CD14-positive monocyte (primary cell): Measurements from ENCODE around the gene CNOT1. TPM values are rescaled to one million over a fixed set of nuclear protein-coding genes. Genes with fewer than 3 reads are reported as not detected.

ENCODE experiments used
- DNase-seq, 3 donors: peaks; one replicate each; pipeline ENCODE4 v3.0.0-alpha.2; 2011 to 2022
- H2AFZ ChIP-seq: 2 replicates; pipeline ENCODE4 v1.6.0; 2012; ENCODE audit warnings: mild to moderate bottlenecking, low read depth, low read length, inconsistent platforms; ENCODE audit not compliant: insufficient read depth, poor library complexity, severe bottlenecking
- H3K27ac ChIP-seq, 2 donors: 1 replicate in 1 of 2; 2 replicates in 1 of 2; pipeline ENCODE4 v1.5.1; 2012 to 2013; ENCODE audit warnings: low read length in 2 of 2, control low read depth in 1 of 2, inconsistent platforms in 1 of 2, low read depth in 1 of 2, mild to moderate bottlenecking in 1 of 2
- H3K27me3 ChIP-seq, 2 donors: one replicate each; pipeline versions ENCODE4 v1.6.0 to v1.6.1; 2011 to 2013; ENCODE audit warnings: low read length in 2 of 2; ENCODE audit not compliant: control insufficient read depth in 2 of 2, insufficient read depth in 2 of 2
- H3K36me3 ChIP-seq, 2 donors: replicated peaks in 1 of 2; 1 replicate in 1 of 2; 2 replicates in 1 of 2; pipeline versions ENCODE4 v1.5.1 to v1.6.1; 2012 to 2013; ENCODE audit warnings: low read length in 2 of 2, control low read depth in 1 of 2, inconsistent platforms in 1 of 2, mild to moderate bottlenecking in 1 of 2; ENCODE audit not compliant: insufficient read depth in 2 of 2, control insufficient read depth in 1 of 2
- H3K4me1 ChIP-seq, 2 donors: 1 replicate in 1 of 2; 2 replicates in 1 of 2; pipeline versions ENCODE4 v1.5.1 to v1.6.1; 2012 to 2013; ENCODE audit warnings: low read length in 2 of 2, control low read depth in 1 of 2, inconsistent platforms in 1 of 2, mild to moderate bottlenecking in 1 of 2, moderate library complexity in 1 of 2; ENCODE audit not compliant: insufficient read depth in 2 of 2, control insufficient read depth in 1 of 2
- H3K4me2 ChIP-seq: replicated peaks from 2 replicates; pipeline ENCODE3; 2012; ENCODE audit warnings: low read length, moderate library complexity, mild to moderate bottlenecking; ENCODE audit not compliant: poor library complexity, severe bottlenecking; ENCODE audit errors: extremely low read depth
- H3K4me3 ChIP-seq, 3 experiments: fragments of 200-600 bp in 1 of 3; sonication (generic) in 1 of 3; replicated peaks in 1 of 3; 1 replicate in 2 of 3; 2 replicates in 1 of 3; pipeline ENCODE4 v1.5.1; 2011 to 2013; ENCODE audit warnings: low read length in 3 of 3, mild to moderate bottlenecking in 3 of 3, control low read depth in 2 of 3, low read depth in 2 of 3, inconsistent platforms in 1 of 3, moderate library complexity in 1 of 3
- H3K79me2 ChIP-seq: 2 replicates; pipeline ENCODE4 v1.6.0; 2012; ENCODE audit warnings: mild to moderate bottlenecking, control low read depth, inconsistent platforms, low read length, moderate library complexity; ENCODE audit not compliant: insufficient read depth
- H3K9ac ChIP-seq: 2 replicates; pipeline ENCODE4 v1.6.0; 2017; ENCODE audit warnings: low read length, mild to moderate bottlenecking; ENCODE audit not compliant: insufficient read depth, poor library complexity, severe bottlenecking
- H3K9me3 ChIP-seq, 2 donors: replicated peaks in 1 of 2; 1 replicate in 1 of 2; 2 replicates in 1 of 2; pipeline versions ENCODE4 v1.5.1 to v1.6.1; 2012 to 2013; ENCODE audit warnings: low read length in 2 of 2, control low read depth in 1 of 2; ENCODE audit not compliant: control insufficient read depth in 1 of 2, insufficient read depth in 1 of 2
- H4K20me1 ChIP-seq: 2 replicates; pipeline ENCODE4 v1.6.0; 2012; ENCODE audit warnings: mild to moderate bottlenecking, low read length, control low read depth, moderate library complexity; ENCODE audit not compliant: insufficient read depth
- H3K27ac Mint-ChIP-seq, 7 donors: one replicate each; pipeline ENCODE4 v1.8.0; 2020; ENCODE audit warnings: mild to moderate bottlenecking in 7 of 7, mixed read lengths in 7 of 7, moderate library complexity in 6 of 7, inconsistent platforms in 2 of 7
- H3K27me3 Mint-ChIP-seq, 3 donors: one replicate each; pipeline ENCODE4 v1.8.0; 2021 to 2022; ENCODE audit warnings: low read depth in 3 of 3, mild to moderate bottlenecking in 3 of 3, mixed read lengths in 3 of 3, moderate library complexity in 3 of 3, inconsistent platforms in 1 of 3
- H3K36me3 Mint-ChIP-seq, 2 donors: one replicate each; pipeline ENCODE4 v1.8.0; 2020; ENCODE audit warnings: mixed read lengths in 2 of 2, inconsistent platforms in 1 of 2, mild to moderate bottlenecking in 1 of 2
- H3K4me1 Mint-ChIP-seq: one replicate; pipeline ENCODE4 v1.8.0; 2020; ENCODE audit warnings: mild to moderate bottlenecking, mixed read lengths
- H3K4me3 Mint-ChIP-seq, 2 donors: one replicate each; pipeline ENCODE4 v1.8.0; 2020; ENCODE audit warnings: mild to moderate bottlenecking in 2 of 2, mixed read lengths in 2 of 2, moderate library complexity in 1 of 2
- H3K9me3 Mint-ChIP-seq, 7 donors: one replicate each; pipeline ENCODE4 v1.8.0; 2020 to 2022; ENCODE audit warnings: mixed read lengths in 7 of 7, mild to moderate bottlenecking in 6 of 7, moderate library complexity in 6 of 7, inconsistent platforms in 2 of 7
- WGBS: methylation state at CpG from one replicate; pipeline ENCODE4 v1.1.5; 2013; ENCODE audit warnings: missing lambda C conversion rate; ENCODE audit not compliant: insufficient coverage; 5-methylcytosine and 5-hydroxymethylcytosine counted together
- intact Hi-C, 2 donors: fragments of 100-400 bp; cut with micrococcal nuclease; formaldehyde crosslinking; loops; one replicate each; pipeline versions ENCODE4 v1.15.0 to v1.15.1; 2023
- polyA plus RNA-seq, 3 donors: library from polyadenylated mRNA; depleted of rRNA in 1 of 3; unstranded in 2 of 3; stranded (reverse) in 1 of 3; fragments of 300-500 nt in 2 of 3; fragments of >200 nt in 1 of 3; fragmentation: Illumina TruSeq in 2 of 3; gene quantifications; 1 replicate in 2 of 3; 2 replicates in 1 of 3; pipeline ENCODE4 v1.2.3, GENCODE V29; 2012 to 2021
- TF ChIP-seq, protein P1 (sequence below): fragments of 200-600 bp; IDR thresholded peaks from one replicate; pipeline ENCODE4 v1.8.0; 2022; ENCODE audit warnings: antibody characterized with exemption, mild to moderate bottlenecking

Gene CNOT1
- polyA plus RNA-seq, 3 donors: 50.8 to 182 (median 60.8) TPM

- Histone ChIP-seq H3K27me3 (no peaks in the 10 kb centered on the region), H3K4me1 (peaks cover 3 to 10% of the 10 kb centered on the region in 2 donors), H3K9ac (no peak overlapping the region), H3K79me2 (peaks cover 3% of the 10 kb centered on the region), H3K4me3 (no peak overlapping the region), H3K4me2 (no peak overlapping the region), H4K20me1 (no peaks in the 10 kb centered on the region), H2AFZ (no peak overlapping the region), H3K27ac (no peak overlapping the region), H3K9me3 (no peaks in the 10 kb centered on the region), H3K36me3 (no peaks in the 10 kb centered on the region)
- TF ChIP-seq, protein P1, sequence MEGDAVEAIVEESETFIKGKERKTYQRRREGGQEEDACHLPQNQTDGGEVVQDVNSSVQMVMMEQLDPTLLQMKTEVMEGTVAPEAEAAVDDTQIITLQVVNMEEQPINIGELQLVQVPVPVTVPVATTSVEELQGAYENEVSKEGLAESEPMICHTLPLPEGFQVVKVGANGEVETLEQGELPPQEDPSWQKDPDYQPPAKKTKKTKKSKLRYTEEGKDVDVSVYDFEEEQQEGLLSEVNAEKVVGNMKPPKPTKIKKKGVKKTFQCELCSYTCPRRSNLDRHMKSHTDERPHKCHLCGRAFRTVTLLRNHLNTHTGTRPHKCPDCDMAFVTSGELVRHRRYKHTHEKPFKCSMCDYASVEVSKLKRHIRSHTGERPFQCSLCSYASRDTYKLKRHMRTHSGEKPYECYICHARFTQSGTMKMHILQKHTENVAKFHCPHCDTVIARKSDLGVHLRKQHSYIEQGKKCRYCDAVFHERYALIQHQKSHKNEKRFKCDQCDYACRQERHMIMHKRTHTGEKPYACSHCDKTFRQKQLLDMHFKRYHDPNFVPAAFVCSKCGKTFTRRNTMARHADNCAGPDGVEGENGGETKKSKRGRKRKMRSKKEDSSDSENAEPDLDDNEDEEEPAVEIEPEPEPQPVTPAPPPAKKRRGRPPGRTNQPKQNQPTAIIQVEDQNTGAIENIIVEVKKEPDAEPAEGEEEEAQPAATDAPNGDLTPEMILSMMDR: no peak
- H3K27ac Mint-ChIP-seq: no peak overlapping the region
- DNase-seq: no peak
- no peaks in the 10 kb centered on the region for H3K36me3 Mint-ChIP-seq
- 92% methylated on average over 2 of the region's 3 CpGs for WGBS
- peaks cover 0 to 2% (median 2%) of the 10 kb centered on the region in 3 donors for H3K27me3 Mint-ChIP-seq
- no peak overlapping the region for H3K4me3 Mint-ChIP-seq
- peaks cover 10% of the 10 kb centered on the region for H3K4me1 Mint-ChIP-seq
- peaks cover 0 to 2% (median 0%) of the 10 kb centered on the region in 7 donors for H3K9me3 Mint-ChIP-seq
- intact Hi-C loops: no loop called here
Measured at GRCh38 chr16:58634265-58634802, 4.7 kb upstream of the CNOT1 start.

- H3K36me3 Mint-ChIP-seq: peaks cover 7 to 14% of the 10 kb centered on the region in 2 donors
- TF ChIP-seq, protein P1: no peak
- Histone ChIP-seq H3K9ac (peak overlapping the region; percentile 99), H4K20me1 (peaks cover 50% of the 10 kb centered on the region), H3K79me2 (peaks cover 56% of the 10 kb centered on the region), H3K27me3 (no peaks in the 10 kb centered on the region), H3K27ac (peak overlapping the region; percentile 93 to 98), H3K4me2 (peak overlapping the region; percentile 92), H2AFZ (peak overlapping the region; percentile 87), H3K9me3 (no peaks in the 10 kb centered on the region), H3K4me3 (peak overlapping the region; percentile 73 to 99 (median 83)), H3K36me3 (peaks cover 10 to 11% of the 10 kb centered on the region in 2 donors), H3K4me1 (peaks cover 17 to 32% of the 10 kb centered on the region in 2 donors)
- peaks cover 19% of the 10 kb centered on the region for H3K4me1 Mint-ChIP-seq
- intact Hi-C loops: loop anchor here (5.0 to 10.0 kb wide), 2 partner anchors 112 to 114 kb away; partner anchors contain the start of gene SETD6 (in 2 of the 2)
- peak overlapping the region; percentile 99 for H3K4me3 Mint-ChIP-seq
- peak overlapping the region; percentile 99 to 100 (median 100) for H3K27ac Mint-ChIP-seq
- DNase-seq: peak; percentile 36 to 57 (median 39)
- under 1% methylated on average over 47 of the region's 53 CpGs for WGBS
- H3K27me3 Mint-ChIP-seq: no peaks in the 10 kb centered on the region
- H3K9me3 Mint-ChIP-seq: peaks cover 0 to 2% (median 0%) of the 10 kb centered on the region in 7 donors
Measured at GRCh38 chr16:58628845-58629732, 537 bp downstream of the CNOT1 start.
